HEK293T (cell line): ENCODE data around the gene AP3B1.

Experiments
- CTCF ChIA-PET: fragments of 350-600 bp; formaldehyde crosslinking; extraction: SDS; loops from one replicate; lab custom pipeline; 2021; ENCODE audit warnings: antibody characterized with exemption, inconsistent platforms; lab: Yijun Ruan, JAX
- POLR2A ChIA-PET: fragments of 350-600 bp; formaldehyde crosslinking; extraction: SDS; loops from one replicate; lab custom pipeline; 2020; ENCODE audit warnings: antibody characterized with exemption, inconsistent platforms; lab: Yijun Ruan, JAX
- DNase-seq: peaks from one replicate; pipeline ENCODE4 v3.0.0; 2012; ENCODE audit warnings: mixed read lengths; ENCODE audit errors: extremely low spot score
- ARNT ChIP-seq: fragments of 450-650 bp; IDR thresholded peaks from 2 replicates; pipeline ENCODE4 v1.6.1; 2017; ENCODE audit warnings: mild to moderate bottlenecking
- BHLHE40 ChIP-seq: fragments of 450-650 bp; IDR thresholded peaks from 2 replicates; pipeline ENCODE4 v1.6.1; 2016; ENCODE audit warnings: mild to moderate bottlenecking, moderate library complexity, borderline replicate concordance
- CTBP1 ChIP-seq: fragments of 450-650 bp; IDR thresholded peaks from 2 replicates; pipeline ENCODE4 v1.6.1; 2016; ENCODE audit warnings: borderline replicate concordance
- ELF4 ChIP-seq: fragments of 450-650 bp; IDR thresholded peaks from 2 replicates; pipeline ENCODE4 v1.6.1; 2017; ENCODE audit warnings: antibody characterized with exemption
- FOXA1 ChIP-seq: fragments of 450-650 bp; IDR thresholded peaks from 2 replicates; pipeline ENCODE4 v1.6.1; 2016; ENCODE audit warnings: mild to moderate bottlenecking
- FOXK2 ChIP-seq: fragments of 450-650 bp; IDR thresholded peaks from 2 replicates; pipeline ENCODE4 v1.6.1; 2016; ENCODE audit warnings: mild to moderate bottlenecking
- FOXM1 ChIP-seq: fragments of 450-650 bp; IDR thresholded peaks from 2 replicates; pipeline ENCODE4 v1.6.1; 2017; ENCODE audit warnings: mild to moderate bottlenecking, borderline replicate concordance
- HDGF ChIP-seq: fragments of 450-650 bp; IDR thresholded peaks from 2 replicates; pipeline ENCODE4 v1.6.1; 2017; ENCODE audit warnings: antibody characterized with exemption, borderline replicate concordance
- L3MBTL2 ChIP-seq: fragments of 450-650 bp; conservative IDR thresholded peaks from 2 replicates; pipeline ENCODE4 v1.6.1; 2016; ENCODE audit warnings: mild to moderate bottlenecking
- LEF1 ChIP-seq: fragments of 450-650 bp; IDR thresholded peaks from 2 replicates; pipeline ENCODE4 v1.6.1; 2017; ENCODE audit warnings: mild to moderate bottlenecking, borderline replicate concordance
- NFRKB ChIP-seq: fragments of 450-650 bp; IDR thresholded peaks from 2 replicates; pipeline ENCODE4 v1.6.1; 2016; ENCODE audit warnings: mild to moderate bottlenecking, moderate library complexity
- SP1 ChIP-seq: fragments of 450-650 bp; IDR thresholded peaks from 2 replicates; pipeline ENCODE4 v1.6.1; 2017
- SUZ12 ChIP-seq: fragments of 450-650 bp; IDR thresholded peaks from 2 replicates; pipeline ENCODE4 v1.6.1; 2016; ENCODE audit warnings: mild to moderate bottlenecking
- TARDBP ChIP-seq: fragments of 450-650 bp; IDR thresholded peaks from 2 replicates; pipeline ENCODE4 v1.6.1; 2016
- ZNF384 ChIP-seq: fragments of 450-650 bp; IDR thresholded peaks from 2 replicates; pipeline ENCODE4 v1.6.1; 2016
- TF ChIP-seq, protein P1 (sequence below): fragments of 450-650 bp; IDR thresholded peaks from 2 replicates; pipeline ENCODE4 v1.6.1; 2016

AP3B1 gene

DNA sequence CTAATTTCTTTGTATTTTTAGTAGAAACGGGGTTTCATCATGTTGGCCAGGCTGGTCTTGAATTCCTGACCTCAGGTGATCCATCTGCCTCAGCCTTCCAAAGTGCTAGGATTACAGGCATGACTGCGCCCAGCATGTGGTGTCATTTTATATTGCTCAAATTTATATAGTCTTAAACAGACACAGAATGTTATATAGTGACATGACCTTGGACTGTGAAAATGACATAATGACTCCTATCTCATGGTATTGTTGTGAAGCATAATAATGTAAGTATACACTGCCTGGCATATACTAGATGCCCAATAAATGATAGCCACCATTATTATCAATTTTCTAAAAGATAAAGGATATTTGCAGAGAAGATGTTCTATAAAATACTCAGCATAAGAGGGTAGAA is 341.1 kb downstream of the AP3B1 start:
- POLR2A ChIA-PET: no interaction called here
- TF ChIP-seq FOXK2 (no peak), FOXA1 (no peak), BHLHE40 (no peak), HDGF (no peak), L3MBTL2 (no peak), SUZ12 (no peak), NFRKB (no peak), TARDBP (no peak), ARNT (no peak), LEF1 (no peak), FOXM1 (no peak), ELF4 (no peak), ZNF384 (no peak), SP1 (no peak), CTBP1 (peak; percentile 98)
- TF ChIP-seq, protein P1, sequence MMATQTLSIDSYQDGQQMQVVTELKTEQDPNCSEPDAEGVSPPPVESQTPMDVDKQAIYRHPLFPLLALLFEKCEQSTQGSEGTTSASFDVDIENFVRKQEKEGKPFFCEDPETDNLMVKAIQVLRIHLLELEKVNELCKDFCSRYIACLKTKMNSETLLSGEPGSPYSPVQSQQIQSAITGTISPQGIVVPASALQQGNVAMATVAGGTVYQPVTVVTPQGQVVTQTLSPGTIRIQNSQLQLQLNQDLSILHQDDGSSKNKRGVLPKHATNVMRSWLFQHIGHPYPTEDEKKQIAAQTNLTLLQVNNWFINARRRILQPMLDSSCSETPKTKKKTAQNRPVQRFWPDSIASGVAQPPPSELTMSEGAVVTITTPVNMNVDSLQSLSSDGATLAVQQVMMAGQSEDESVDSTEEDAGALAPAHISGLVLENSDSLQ: peak; percentile 94
- CTCF ChIA-PET: no interaction called here
- DNase-seq: no peak

DNA sequence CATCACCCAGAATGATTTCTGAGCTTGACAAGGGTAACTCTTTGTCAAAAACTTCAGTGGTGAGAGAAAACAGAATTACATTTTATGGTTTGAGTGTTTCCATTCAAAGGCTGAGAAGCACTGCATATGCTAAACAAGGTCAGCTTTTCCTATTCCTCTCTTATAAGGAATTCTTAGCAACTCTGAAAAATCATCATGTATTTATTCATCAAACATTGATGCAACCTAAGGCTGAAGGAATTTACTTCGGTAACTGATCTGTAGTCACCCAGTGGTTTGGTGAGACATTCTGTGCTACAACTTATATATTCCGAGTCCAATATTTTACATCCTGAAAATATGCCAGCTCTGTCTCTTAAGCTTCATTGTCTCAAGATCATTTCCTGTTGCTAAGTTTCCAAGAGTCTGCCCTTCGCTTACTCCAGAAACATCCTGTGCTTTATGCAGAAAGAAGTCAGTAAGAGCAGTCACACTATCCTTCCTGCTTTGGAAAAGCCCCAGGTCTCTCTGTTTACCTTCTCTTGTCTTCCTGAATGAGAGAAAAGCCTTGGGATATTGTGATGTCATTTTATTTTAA is 341.8 kb downstream of the AP3B1 start:
- ChIA-PET POLR2A (no interaction called here), CTCF (no interaction called here)
- TF ChIP-seq SUZ12: no peak
- no peak for TF ChIP-seq ZNF384
- no peak for TF ChIP-seq NFRKB
- no peak for TF ChIP-seq FOXA1
- no peak for TF ChIP-seq TARDBP
- no peak for TF ChIP-seq ELF4
- no peak for TF ChIP-seq CTBP1
- TF ChIP-seq BHLHE40: no peak
- TF ChIP-seq FOXK2: no peak
- TF ChIP-seq LEF1: no peak
- TF ChIP-seq, protein P1: no peak
- TF ChIP-seq HDGF: no peak
- TF ChIP-seq L3MBTL2: no peak
- TF ChIP-seq FOXM1: no peak
- TF ChIP-seq SP1: no peak
- no peak for DNase-seq
